GM21825 (cell line): Measurements from ENCODE around the gene TTC31.
A peak's percentile ranks its signal among the peaks of the same experiment; 100 is the strongest.

Experiments used
- ATAC-seq: cut with Tn5 transposase; IDR thresholded peaks from one replicate; pipeline ENCODE4 v1.9.1; 2021; ENCODE audit warnings: mild to moderate bottlenecking, moderate library complexity; ENCODE audit not compliant: unreplicated experiment

TTC31 gene

DNA sequence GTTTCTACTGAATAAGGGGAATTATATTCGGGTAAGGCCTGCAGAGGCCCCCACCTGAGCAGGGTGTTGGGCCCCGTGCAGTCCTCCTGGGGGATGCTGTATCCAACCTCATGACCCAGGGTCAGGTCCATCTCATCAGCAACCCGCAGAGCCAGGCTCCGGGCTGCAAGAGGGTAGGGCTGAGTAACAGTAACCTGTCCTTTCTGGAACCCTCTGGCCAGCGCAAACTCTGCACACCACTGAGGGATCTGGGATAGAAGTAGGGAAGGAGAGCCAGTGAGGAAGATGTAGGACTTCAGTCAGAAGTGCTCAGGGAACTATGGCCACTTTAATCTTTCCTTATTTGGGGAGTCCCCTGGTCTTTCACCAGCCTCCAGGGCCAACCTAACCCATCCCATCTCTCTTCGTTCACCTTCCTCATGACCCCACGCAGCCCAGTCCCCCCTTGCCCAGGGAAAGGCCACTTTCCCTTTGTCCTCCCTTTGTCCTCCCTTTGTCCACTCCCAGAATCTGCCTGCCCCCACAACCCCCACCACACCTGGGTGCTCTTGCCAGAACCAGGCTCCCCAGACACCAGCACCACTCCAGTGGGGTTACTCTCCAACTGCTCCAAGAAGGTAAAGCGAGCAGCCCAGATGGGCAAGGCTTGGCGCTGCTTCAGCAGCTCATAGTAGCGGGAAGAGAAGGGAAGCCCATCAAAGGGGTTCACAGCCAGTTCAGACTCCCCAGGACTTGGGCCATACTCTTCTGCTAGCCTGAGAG lies 42.3 kb downstream of the TTC31 start:
- ATAC-seq = no peak

DNA sequence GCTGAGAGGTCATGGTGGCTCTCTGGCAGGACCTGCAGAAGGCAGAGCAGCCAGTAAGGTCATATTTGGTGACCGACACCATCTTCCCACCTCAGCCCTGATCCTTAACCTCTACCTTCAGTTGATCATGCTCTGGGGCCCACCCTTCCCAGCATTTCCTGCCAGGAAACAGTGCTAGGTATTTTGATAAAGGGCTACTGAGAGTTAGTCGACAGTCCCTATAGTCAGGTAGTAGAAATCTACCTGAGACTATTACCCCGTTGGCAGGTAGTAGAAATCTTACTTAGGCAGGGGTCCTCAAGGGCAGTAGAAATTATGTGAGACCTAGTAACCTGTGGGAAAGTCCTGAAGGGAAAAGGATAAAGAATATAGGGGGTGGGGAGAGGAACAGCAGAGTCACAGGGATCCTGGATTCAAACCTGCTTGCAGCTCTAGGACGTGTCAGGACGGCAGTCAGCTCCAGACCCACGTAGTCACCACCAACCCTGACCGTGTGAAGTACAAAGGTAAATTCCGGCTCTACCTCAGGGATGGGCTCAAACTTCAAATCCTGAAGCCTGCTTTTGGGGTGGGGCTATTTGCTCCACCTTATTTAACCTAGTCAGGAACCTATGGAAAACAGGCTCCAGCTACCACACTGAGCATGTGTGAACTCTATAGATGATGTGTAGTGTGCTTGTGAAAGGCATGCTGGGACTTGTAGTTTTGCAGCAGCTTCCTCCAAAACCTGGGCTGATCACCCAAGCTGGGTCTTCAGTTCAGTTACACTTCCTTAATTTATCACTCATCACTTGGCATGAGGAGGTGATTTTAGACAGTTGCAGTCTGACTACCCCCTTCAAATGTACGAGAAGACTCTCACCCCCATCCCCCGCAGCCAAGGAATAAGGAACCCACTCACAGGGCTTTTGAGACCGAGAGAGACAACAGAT lies 43.1 kb downstream of the TTC31 start, which contains the start of gene DQX1:
TSS of gene DQX1 (minus strand) at position 515 of the 932 bp plus-strand sequence. CDS start at position 13, 502 bp downstream.
- ATAC-seq = no peak

DNA sequence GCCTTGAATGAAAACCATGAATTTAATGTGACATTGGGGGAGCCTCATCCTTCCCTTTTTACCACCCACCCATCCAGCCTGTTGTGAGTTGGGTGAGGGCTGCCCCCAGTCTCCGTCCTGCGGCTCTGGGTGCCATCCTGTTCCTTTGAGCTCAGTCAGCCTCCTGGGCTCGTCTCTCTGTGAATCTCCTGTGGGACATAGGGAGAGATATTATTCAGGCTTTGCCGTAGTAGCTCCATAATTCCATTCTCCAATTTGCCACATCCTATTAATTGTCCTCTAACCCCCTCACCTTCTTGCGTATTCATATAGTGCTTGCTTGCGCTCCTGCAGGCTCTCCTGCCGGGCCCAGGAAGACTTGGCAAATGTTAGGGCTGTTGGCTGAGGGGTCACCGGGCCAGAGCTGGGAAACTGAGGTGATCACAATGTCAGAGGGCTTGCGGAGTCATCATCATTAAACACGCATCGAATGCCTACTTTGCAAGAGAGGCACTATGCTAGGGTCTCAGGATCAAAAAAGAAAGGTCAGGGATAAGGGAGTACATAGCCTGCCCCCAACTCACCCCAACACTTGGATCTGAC lies 43.9 kb downstream of the TTC31 start:
- no peak for ATAC-seq

DNA sequence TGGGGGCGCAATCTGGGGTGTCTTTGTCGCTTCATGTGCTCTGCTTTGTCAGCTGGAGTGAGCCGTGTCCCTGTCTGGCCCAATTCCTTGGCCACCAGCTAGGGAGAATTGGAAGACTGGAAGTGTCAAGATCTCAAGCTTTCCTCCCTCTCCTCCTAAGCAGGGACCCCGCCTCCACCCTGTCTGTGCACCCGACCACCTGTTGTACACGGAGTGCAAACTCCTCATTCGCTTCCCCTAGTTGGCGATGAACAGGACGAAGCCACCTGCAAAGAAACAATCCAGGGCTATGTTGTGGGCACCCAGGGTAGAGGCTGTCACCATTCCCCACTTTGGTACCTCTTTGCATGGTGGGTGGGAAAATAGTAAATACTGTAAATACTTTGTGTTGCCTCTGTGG lies 44.9 kb downstream of the TTC31 start:
- ATAC-seq = no peak

DNA sequence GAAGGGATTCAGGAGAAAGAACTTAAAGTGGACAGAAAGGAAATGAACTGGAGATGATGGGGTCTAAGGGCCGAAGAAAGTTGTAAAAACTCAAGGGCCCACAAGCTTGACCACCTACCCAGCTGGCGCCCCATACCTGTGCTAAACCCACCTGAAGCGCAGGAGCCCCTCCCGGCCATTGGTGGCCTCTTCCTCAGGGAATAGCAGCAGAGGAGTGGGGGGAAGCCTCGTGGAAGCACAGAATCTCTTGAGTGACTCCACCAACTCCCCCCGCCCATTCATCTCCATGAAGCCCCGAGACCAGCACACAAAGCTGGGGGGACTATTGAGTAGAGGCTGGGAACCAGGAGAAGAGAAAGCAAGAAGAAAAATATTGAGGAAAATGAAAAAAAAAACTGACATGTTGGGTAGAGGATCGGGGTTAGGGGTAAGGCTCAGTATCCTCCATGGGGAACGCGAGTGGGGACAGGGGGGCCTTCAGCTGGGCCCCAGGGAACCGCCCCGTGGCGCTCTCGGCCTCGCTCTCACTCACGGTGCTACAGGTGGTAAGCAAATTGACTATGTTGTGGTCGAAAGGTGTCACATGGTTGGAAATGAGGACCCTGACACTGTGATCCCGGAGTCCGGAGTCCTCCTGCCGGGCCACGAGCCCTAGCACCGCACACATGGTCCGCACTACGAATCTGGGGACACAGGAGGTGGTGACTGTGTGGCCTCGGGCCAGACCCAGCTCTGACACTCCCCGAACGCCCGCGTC lies 45.9 kb downstream of the TTC31 start:
- peak; percentile 6 for ATAC-seq

DNA sequence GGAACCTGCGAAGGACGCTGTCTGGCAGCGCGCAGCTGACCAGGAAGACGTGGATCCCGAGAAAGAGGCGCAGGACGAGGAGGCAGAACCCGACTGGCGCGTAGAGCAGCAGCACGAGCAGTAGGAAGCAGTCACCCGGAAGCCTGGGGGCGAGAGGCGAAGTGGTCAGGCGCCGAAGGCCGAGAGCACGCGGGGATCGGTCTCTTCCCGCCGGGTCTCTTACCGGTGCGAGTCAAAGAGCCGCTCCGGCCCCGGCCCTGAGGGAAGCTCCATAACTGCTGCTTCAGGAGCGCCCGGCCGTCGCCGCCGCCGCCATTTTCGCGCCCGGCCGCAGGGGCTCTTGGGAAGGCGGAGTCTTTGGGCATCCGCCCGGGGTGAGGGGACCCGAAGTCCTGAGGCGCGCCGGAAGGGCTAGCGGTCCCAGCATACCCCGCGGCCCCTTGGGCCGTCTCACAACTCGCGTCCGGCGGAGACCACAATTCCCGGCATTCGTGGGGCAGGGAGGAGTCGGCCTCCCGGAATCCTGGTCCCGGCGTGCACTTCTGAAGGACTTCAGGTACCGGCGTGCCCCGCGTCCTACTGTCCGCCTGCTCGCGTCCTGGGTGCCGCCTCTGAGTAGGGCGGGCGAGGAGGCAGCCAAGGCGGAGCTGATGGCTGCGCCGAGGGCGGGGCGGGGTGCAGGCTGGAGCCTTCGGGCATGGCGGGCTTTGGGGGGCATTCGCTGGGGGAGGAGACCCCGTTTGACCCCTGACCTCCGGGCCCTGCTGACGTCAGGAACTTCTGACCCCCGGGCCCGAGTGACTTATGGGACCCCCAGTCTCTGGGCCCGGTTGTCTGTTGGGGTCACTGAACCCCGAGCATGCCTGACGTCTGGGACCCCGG lies 46.7 kb downstream of the TTC31 start, which contains the start of the genes AUP1 and HTRA2:
TSS of gene AUP1 (minus strand) at position 350 of the 882 bp plus-strand sequence. CDS start at position 273, 77 bp downstream.
TSS of gene HTRA2 (plus strand) at position 577 of the 882 bp plus-strand sequence. CDS start at position 651, 74 bp downstream.
- peak; percentile 76 for ATAC-seq

DNA sequence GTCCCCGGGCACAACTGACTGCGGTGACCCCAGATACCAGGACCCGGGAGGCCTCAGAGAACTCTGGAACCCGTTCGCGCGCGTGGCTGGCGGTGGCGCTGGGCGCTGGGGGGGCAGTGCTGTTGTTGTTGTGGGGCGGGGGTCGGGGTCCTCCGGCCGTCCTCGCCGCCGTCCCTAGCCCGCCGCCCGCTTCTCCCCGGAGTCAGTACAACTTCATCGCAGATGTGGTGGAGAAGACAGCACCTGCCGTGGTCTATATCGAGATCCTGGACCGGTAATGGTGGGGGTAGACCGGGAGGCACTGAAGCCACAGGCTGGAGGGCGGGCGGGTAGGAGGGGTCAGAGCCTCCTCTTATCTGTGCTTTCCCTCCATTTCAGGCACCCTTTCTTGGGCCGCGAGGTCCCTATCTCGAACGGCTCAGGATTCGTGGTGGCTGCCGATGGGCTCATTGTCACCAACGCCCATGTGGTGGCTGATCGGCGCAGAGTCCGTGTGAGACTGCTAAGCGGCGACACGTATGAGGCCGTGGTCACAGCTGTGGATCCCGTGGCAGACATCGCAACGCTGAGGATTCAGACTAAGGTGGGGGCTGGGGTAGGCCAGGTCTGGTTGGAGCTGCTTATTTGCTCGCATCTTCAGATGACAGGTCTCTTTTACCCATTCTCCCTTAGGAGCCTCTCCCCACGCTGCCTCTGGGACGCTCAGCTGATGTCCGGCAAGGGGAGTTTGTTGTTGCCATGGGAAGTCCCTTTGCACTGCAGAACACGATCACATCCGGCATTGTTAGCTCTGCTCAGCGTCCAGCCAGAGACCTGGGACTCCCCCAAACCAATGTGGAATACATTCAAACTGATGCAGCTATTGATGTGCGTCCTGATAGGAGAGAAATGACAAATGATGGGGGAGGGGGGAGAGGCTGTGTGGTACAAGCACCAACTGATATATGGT lies 47.6 kb downstream of the TTC31 start:
- peak; percentile 33 for ATAC-seq

DNA sequence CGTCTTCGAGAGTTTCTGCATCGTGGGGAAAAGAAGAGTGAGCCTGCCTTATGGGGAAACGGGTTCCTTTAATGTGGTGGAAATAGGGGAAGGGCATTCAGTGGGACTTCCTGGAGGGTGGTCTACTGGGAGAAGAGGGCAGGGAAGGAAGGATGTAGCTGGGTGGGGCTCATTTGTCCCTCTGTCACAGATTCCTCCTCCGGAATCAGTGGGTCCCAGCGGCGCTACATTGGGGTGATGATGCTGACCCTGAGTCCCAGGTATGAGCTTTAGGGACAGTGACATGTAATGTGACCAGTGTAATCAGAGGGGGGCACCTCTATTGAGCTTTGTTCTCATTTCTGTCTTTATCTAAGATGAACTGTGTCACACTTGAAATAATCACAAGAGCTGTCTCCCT lies 48.8 kb downstream of the TTC31 start:
- ATAC-seq = no peak

DNA sequence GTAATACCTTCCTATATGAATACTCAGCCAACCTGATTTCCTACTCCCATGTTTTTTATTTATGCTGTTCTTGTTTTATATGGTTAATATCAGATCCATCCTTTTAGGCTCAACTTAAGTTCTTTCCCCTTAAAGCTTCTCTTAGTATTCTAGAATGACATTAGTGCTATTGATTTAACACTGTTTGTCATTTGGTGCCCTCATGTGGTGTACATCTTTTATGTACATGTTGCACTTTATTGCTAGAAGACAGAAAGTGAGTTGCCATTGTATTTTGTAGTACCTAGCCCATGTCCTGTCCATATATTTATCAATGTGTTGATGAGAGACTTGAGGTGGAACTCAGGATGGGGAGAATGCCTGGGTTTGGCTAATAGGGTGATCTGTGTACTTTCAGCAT lies 49.3 kb downstream of the TTC31 start:
- no peak for ATAC-seq

DNA sequence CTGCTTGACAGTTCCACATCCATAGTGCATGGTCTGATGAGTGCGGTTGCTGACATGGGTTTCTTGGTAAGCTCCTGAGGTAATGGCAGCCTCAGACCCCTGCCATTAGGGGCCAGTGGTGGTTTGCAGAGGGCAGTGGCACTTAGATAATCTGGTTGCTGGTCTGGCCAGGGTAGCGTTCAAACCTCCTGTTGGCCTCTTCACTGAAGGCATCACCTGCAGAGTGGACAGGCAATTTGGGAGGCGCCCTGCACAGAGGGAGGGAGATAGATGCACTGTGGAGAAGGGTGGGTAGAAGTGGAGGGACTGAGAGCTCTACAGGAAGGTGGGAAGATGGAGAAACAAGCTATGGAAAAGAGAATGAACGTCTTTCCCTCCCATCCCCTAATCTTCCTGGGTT lies 50.6 kb downstream of the TTC31 start:
- ATAC-seq = no peak

DNA sequence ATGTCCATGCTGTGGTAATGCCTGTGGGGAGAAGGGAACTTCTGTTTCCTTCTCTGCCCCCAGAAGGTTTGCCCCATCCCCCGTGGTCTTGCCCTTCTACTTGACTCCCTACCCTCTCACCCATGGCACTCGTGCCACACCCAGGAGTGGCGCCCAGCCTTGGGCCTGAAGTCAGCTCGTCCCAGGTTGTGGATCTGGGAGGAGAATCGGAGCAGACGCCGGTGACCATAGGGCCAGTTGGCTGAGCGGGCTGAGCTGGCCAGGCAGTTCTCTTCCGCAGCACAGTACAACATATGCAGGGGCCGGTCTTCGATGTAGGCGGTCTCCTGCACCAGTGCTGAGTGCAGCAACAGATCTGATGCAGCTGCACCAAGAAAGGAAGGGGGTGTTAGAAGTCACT lies 51.5 kb downstream of the TTC31 start:
- ATAC-seq = no peak

DNA sequence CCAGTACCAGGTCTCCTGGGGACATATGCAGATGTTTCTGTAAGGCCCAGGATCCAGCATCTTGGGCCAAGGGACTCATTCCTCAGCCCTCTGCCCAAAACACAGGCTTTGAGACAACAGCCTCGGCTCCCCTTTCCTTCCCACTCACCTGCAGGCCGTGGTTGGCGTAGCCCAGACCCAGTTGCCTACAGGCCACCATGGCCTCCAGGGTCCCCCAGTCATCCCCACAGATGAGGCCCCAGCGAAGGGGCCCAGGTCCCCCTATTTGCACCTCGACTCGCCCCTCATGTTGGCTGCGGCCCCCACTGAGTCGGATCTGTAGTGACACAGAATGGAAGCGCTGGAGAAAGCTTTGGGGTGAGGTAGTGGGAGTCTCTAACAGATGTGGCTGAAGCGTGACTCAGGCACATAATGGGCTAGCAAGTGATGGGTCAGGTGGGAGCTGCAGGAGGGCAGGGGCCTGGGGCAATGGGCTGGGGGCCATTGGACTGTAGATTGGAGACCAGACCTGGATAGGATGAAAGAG lies 52.6 kb downstream of the TTC31 start:
- no peak for ATAC-seq

DNA sequence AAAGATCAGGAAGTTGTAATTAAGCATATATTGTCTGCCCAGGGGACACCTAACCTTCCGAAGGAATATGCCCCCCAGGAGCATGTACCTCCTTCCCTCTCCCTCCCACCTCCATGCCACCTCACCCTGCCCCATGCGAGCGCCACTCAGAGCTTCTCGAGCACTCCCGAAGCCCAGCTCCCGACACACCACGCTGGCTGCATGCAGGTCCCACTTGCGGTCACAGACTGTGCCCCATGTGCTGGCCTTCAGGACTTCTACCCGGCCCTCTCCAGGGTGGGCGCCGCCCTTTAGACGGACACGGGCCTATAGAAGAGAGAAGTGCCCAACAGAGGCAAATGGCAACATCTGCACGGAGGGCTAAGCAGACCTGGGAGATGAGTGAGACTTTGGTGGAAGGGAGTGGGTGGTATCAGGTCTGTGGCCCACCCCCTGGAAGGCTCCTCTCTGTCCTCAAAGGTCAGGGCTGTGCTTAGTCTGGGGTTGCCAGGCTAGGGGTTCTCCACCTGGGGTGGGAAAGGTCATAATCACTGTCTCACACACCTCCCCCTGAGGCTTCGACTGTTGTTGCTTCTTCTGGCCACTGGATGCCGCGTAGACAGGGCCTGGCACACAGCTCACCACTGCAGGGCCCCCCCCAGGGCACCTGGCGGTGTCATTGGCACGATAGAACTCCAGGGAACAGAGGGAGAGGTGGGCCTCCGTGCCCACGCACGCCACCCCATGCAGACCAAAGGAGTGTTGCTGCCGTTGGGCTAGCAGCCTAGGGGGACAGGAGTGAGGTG lies 53.5 kb downstream of the TTC31 start:
- ATAC-seq = no peak

DNA sequence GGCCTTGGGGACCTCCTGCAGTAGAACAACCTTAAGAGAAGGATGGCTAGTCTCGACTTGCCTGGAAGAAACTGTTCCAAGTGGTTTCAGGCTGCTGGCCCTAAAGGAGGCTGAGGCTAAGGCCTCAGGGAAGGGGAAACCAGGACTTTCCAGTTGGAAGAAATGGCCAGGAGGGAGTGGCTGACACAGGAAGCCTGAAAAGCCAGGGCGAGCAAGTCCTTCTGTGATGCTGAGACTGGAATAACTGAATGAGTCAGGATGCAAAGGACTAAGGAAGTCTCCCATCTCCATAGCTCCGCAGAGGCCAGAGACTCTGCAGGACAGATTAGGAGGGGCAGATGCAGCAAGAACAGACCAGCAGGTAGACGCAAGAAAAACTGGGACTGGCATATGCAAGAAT lies 54.3 kb downstream of the TTC31 start:
- no peak for ATAC-seq

DNA sequence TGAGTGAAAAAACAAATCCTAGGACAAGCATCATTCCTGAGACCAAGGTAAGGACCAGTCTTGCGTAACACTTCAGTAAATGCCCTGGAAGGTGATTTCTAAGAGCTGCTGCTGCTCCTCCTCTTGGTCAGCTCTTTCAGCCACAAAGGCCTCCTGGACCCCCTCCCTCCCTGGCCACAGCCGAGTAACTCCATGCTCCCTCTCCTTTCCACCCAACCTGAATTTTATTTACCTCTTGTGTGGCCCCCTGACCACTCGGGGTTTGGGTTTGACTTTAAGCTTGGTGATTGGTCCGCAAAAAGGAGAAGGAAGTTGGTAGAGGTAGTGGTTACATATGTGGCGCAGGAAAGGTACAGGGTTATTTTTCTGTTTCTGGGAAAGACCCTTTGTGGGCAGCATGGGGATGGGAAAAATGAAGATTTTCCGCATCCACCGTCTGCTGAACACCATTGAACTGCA lies 56.0 kb downstream of the TTC31 start:
- no peak for ATAC-seq

DNA sequence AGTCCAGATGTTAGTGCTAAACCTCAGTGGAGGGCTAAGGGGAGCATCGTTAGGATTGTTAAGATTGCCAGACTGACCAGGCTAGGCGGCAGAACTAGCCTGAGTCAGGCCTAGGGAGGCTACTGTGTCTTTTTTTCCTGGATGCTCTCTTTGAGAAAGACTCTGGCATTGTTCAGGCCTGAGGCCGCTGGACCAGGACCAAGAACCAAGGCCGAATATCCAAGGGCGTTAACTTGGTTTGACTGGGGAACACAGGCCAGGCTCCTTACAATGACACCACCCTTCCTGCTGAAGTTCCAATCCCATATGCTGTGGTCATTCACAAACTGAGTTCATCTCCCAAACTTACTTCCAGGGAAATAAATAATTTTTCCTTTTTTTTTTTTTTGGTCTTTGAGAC lies 57.4 kb downstream of the TTC31 start:
- ATAC-seq = no peak

DNA sequence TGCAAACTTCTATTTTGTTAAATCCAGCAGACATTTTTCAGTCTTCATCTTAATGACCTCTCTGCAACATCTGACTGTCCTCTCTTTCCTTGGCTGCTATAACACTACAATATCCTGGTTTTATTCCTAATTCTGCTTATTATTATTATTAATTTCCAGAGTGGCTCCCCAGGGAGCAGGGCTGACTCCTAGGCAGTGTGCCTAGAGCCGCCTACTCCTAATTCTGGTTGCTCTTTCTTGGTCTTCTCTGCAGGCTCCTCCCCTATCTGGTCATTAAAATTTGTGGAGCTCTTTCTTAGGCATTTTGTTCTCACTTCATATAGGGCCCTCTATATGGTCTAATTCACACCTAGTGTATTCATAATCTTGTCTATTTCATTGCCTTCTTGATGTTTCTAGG lies 60.1 kb downstream of the TTC31 start:
- no peak for ATAC-seq
